ENCODE data around the gene CHST5.
"Not testable (repeated sequence)": the region's sequence is repeated elsewhere in the genome, so short reads cannot be mapped to it uniquely, and the experiment has no call there.

CHST5 gene

DNA sequence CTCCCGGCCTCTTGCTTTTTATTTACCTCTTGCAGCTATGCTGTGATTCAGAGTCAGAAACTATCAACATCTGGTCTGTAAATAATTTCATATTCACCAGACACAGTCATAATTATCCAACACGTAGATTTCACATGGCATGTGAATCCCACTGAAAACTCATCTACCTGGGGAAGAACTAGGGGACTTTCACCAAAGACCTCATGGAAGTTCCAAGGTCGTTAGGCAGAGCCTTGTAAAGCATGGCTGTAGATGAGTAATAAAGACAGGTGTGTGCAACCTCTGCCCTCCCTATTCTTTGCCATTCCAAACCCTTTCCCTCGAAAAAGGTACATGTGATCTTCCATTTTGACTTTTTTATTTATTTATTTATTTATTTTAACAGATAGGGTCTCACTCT, 1.9 kb upstream of the CHST5 start:
- H3K9me3 Mint-ChIP-seq = no peaks in the 10 kb centered on the region
- DNase-seq = no peak
- H3K27ac Mint-ChIP-seq = no peak overlapping the region
- CTCF ChIA-PET = no interaction called here
- no peaks in the 10 kb centered on the region for H3K4me1 Mint-ChIP-seq
- H3K36me3 Mint-ChIP-seq = no peaks in the 10 kb centered on the region
- H3K4me3 Mint-ChIP-seq = no peak overlapping the region
- peaks cover 6% of the 10 kb centered on the region for H3K27me3 Mint-ChIP-seq

- CTCF ChIA-PET = interaction anchor here (1.5 kb wide), 1 partner anchor 13 kb away, joined by 5 read pairs; no protein-coding TSS in a partner anchor
- H3K4me1 Mint-ChIP-seq = no peaks in the 10 kb centered on the region
- H3K27ac Mint-ChIP-seq = no peak overlapping the region
- no peaks in the 10 kb centered on the region for H3K36me3 Mint-ChIP-seq
- peaks cover 6% of the 10 kb centered on the region for H3K27me3 Mint-ChIP-seq
- DNase-seq = no peak
- H3K9me3 Mint-ChIP-seq = no peaks in the 10 kb centered on the region
- no peak overlapping the region for H3K4me3 Mint-ChIP-seq
Measured at GRCh38 chr16:75535211-75535843, 581 bp downstream of the CHST5 start.

DNA sequence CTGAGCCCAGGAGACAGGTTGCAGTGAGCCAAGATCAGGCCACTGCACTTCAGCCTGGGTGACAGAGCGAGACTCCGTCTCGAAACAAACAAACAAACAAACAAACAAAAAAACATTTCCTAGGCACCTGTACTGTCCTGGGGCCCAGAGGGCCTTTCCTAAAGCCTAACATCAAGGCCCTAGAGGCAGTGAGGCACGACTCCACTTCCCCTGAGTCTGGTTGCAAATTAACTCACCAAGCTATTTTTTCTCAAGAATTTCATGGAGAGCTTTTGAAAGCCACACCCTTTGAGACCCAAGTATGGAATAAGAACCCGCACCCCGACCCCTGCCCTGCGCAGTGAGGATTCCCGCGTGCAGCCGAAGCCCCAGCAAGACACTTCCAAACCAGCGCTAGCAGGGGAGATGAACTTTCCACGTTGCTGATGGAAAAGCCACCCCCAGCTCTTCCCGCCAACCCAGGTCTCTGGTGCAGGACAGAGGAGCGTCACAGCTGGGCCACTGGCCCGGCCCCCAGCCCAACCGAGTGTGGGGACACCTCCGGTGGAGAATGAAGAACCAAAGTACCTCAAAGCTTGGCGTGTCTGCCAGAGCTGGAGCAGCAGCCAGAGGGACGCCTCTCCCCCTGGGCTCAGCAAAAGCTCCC, 1.2 kb downstream of the CHST5 start:
- H3K27ac Mint-ChIP-seq = no peak overlapping the region
- peaks cover 6% of the 10 kb centered on the region for H3K27me3 Mint-ChIP-seq
- no peaks in the 10 kb centered on the region for H3K36me3 Mint-ChIP-seq
- H3K9me3 Mint-ChIP-seq = no peaks in the 10 kb centered on the region
- CTCF ChIA-PET = interaction anchor here (1.5 kb wide), 1 partner anchor 12 kb away, joined by 5 read pairs; no protein-coding TSS in a partner anchor
- no peaks in the 10 kb centered on the region for H3K4me1 Mint-ChIP-seq
- DNase-seq = no peak
- H3K4me3 Mint-ChIP-seq = no peak overlapping the region

- CTCF ChIA-PET = interaction anchor here (0.6 kb wide), 1 partner anchor 15 kb away, joined by 3 read pairs; no protein-coding TSS in a partner anchor
- Mint-ChIP-seq H3K27me3 (peaks cover 6% of the 10 kb centered on the region), H3K4me1 (no peaks in the 10 kb centered on the region), H3K4me3 (no peak overlapping the region), H3K9me3 (no peaks in the 10 kb centered on the region), H3K27ac (no peak overlapping the region), H3K36me3 (no peaks in the 10 kb centered on the region)
- no peak for DNase-seq
Measured at GRCh38 chr16:75532791-75533190, 3.1 kb downstream of the CHST5 start.

- no peak for DNase-seq
- Mint-ChIP-seq H3K4me1 (no peaks in the 10 kb centered on the region), H3K36me3 (no peaks in the 10 kb centered on the region), H3K27me3 (peaks cover 6% of the 10 kb centered on the region), H3K4me3 (no peak overlapping the region), H3K27ac (no peak overlapping the region), H3K9me3 (no peaks in the 10 kb centered on the region)
- CTCF ChIA-PET = interaction anchor here (0.6 to 1.7 kb wide), 3 partner anchors 10 to 15 kb away, joined by 3 to 5 read pairs (median 4); no protein-coding TSS in a partner anchor
Measured at GRCh38 chr16:75532142-75532765, 3.7 kb downstream of the CHST5 start.

DNA sequence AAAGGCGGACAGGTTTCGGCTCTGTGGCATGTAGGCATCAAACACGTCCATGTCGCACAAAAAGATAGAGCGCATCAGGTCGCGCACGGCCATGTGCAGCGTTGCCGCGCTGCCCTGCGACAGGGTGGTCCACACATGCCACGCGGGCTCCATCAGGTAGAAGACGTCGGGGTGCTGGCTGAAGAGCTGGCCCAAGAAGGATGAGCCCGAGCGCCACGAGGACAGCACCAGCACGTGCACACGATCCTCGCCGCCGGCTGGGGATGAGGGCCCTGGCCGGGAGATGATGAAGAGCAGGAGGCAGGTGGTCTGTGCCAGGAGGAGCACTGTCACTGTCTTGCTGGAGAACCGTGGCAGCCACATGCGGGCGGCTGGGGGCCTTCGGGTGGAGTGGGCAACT, 5.9 kb downstream of the CHST5 start:
- CTCF ChIA-PET = no interaction called here
- Mint-ChIP-seq H3K27me3 (peaks cover 8% of the 10 kb centered on the region), H3K4me1 (no peaks in the 10 kb centered on the region), H3K36me3 (no peaks in the 10 kb centered on the region), H3K27ac (no peak overlapping the region), H3K4me3 (no peak overlapping the region), H3K9me3 (no peaks in the 10 kb centered on the region)
- DNase-seq = no peak

GRCh38 chr16:75529056-75529905, 6.6 kb downstream of the CHST5 start:
- DNase-seq = no peak
- Mint-ChIP-seq H3K36me3 (no peaks in the 10 kb centered on the region), H3K9me3 (no peaks in the 10 kb centered on the region), H3K4me3 (no peak overlapping the region), H3K27ac (no peak overlapping the region), H3K27me3 (peaks cover 5% of the 10 kb centered on the region), H3K4me1 (no peaks in the 10 kb centered on the region)
- CTCF ChIA-PET = no interaction called here

DNA sequence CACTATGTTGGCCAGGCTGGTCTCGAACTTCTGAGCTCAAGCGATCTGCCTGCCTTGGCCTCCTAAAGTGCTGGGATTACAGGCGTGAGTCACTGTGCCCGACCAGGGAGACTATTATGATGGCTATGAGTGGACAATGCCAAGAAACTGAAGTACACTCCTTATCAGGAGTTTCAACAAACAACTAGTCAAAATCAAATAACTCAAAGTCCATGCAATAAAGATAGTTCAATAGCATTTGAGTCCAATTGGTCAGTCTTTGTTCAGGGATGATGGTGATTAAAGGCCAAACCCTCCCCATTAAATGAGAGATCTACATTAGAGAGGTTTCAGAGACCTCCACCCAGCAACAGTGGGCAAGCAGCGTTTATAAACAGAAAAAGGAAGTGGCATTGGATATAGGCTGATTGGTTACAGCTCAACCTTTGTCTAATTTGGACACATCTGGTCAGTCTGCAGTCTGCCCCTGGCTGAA, 8.0 kb downstream of the CHST5 start:
- H3K9me3 Mint-ChIP-seq = no peaks in the 10 kb centered on the region
- H3K4me3 Mint-ChIP-seq = no peak overlapping the region
- CTCF ChIA-PET = no interaction called here
- no peak overlapping the region for H3K27ac Mint-ChIP-seq
- no peaks in the 10 kb centered on the region for H3K4me1 Mint-ChIP-seq
- H3K27me3 Mint-ChIP-seq = peaks cover 5% of the 10 kb centered on the region
- DNase-seq = no peak
- H3K36me3 Mint-ChIP-seq = no peaks in the 10 kb centered on the region

DNA sequence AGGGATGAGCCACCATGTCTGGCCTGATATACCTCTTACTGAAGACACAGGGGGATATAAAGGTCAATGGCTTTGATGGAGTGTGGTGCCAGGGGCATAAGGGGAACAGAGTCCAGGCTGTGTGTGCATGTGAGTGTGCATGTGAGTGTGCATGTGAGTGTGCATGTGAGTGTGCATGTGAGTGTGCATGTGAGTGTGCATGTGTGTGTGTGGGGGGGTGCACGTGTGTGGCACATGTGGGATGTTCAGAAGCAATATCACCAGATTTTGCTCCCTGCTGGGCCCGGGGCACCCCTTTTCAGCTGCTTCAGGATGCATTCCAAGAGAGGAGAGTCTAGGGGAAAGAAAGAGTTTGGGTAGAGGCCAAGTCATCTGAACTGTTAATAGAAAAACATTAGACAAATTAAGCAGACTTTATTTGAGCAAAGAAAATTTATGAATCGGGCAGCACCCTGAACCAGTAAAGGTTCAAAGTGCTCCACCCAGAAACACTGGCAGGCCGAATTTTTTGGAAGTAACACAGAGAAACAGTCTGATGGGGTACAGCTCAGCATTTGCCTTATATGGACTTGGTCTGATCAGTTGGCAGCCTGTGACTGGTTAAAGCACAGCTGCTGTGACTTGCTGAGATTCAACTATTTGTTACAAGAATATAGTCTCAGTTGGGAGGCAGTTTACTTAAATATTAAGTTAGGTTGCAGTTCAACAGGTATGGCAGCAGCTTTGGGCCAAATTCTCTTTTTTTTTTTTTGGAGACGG, 9.7 kb downstream of the CHST5 start:
- Mint-ChIP-seq H3K4me3 (no peak overlapping the region), H3K9me3 (no peaks in the 10 kb centered on the region), H3K36me3 (no peaks in the 10 kb centered on the region), H3K27me3 (peaks cover 5% of the 10 kb centered on the region), H3K4me1 (no peaks in the 10 kb centered on the region), H3K27ac (no peak overlapping the region)
- DNase-seq = no peak
- CTCF ChIA-PET = no interaction called here

- no peak overlapping the region for H3K27ac Mint-ChIP-seq
- peaks cover 22% of the 10 kb centered on the region for H3K27me3 Mint-ChIP-seq
- no peaks in the 10 kb centered on the region for H3K9me3 Mint-ChIP-seq
- H3K36me3 Mint-ChIP-seq = no peaks in the 10 kb centered on the region
- H3K4me3 Mint-ChIP-seq = no peak overlapping the region
- peaks cover 12% of the 10 kb centered on the region for H3K4me1 Mint-ChIP-seq
- DNase-seq = no peak
- CTCF ChIA-PET = interaction anchor here (0.7 to 0.9 kb wide), 2 partner anchors 48 to 157 kb away, joined by 3 to 4 read pairs; no protein-coding TSS in a partner anchor
Measured at GRCh38 chr16:75519175-75519574, 16.7 kb downstream of the CHST5 start.

DNA sequence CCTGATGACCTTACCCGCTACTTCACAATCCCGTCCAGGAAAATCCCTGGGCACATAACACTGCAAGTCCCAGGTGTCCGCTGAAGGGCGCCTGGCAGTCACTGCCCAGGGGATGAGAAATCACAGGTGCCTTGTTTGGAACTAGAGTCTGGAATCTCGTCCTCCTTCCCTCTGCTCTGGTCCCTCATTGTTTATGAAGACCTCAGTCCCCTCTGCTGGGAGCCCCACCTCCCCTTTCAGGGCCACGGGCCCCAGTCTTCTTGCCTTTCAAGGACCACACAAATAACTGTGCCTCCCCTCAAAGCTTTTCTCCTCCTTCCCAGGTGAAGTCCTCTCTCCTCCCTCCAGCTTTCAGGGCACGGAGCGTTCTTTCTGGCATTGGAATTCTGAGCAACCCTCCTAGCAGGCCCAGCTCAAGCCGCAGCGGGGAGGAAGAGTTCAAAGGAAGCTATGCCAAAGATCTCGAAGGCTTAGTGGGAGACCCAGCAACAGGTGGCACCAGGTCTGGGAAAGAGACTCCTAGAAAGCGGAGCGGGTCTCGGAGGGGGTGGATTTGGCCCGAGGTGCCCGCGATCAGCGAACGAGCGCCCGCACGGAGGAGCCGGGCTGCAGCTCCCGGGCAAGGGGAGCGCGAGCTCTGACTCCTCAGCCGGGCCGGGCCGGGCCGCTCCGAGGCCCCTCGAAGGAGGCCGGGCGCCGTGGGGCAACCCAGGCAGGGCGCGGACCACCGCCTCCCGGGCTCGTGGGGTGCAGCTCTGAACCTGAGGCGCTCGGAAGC, 19.5 kb downstream of the CHST5 start:
- H3K27me3 Mint-ChIP-seq = peaks cover 22% of the 10 kb centered on the region
- H3K36me3 Mint-ChIP-seq, H3K9me3 Mint-ChIP-seq, H3K27ac Mint-ChIP-seq: not testable (repeated sequence)
- peaks cover 12% of the 10 kb centered on the region for H3K4me1 Mint-ChIP-seq
- H3K4me3 Mint-ChIP-seq = peak overlapping the region; percentile 67
- DNase-seq = peak; percentile 41
- CTCF ChIA-PET = interaction anchor here (0.7 to 2.7 kb wide), 9 partner anchors 15 to 317 kb away, joined by 3 to 11 read pairs (median 5); partner anchors contain the start of genes GABARAPL2 and TMEM231

GRCh38 chr16:75514296-75514695, 21.6 kb downstream of the CHST5 start:
- H3K4me1 Mint-ChIP-seq = peaks cover 12% of the 10 kb centered on the region
- DNase-seq = no peak
- H3K9me3 Mint-ChIP-seq = no peaks in the 10 kb centered on the region
- no peak overlapping the region for H3K4me3 Mint-ChIP-seq
- peaks cover 26% of the 10 kb centered on the region for H3K27me3 Mint-ChIP-seq
- H3K27ac Mint-ChIP-seq = no peak overlapping the region
- no peaks in the 10 kb centered on the region for H3K36me3 Mint-ChIP-seq
- CTCF ChIA-PET = interaction anchor here (1.5 kb wide), 1 partner anchor 49 kb away, joined by 4 read pairs; no protein-coding TSS in a partner anchor

DNA sequence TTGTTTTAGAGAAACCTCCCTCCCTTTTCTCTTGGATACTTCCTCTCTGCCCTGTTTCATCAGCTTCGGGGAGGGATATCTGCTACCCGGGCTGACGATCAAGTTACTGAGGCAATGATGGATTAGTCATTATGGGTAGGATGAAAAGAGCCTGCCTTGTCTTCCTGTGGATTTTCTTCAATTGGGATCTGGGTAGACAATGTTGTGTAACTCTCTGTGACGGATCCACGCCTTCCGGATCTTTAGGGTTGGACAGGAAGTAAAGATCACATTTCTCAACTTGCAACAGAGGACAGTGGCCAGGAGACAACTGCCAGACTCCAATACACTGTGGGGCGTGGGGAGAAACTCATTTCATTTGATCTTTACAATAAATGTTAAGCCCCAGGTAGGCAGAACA, 29.3 kb downstream of the CHST5 start:
- Mint-ChIP-seq H3K27ac (no peak overlapping the region), H3K27me3 (peaks cover 36% of the 10 kb centered on the region), H3K36me3 (no peaks in the 10 kb centered on the region), H3K4me1 (no peaks in the 10 kb centered on the region), H3K4me3 (no peak overlapping the region), H3K9me3 (no peaks in the 10 kb centered on the region)
- CTCF ChIA-PET = no interaction called here
- no peak for DNase-seq
